ENCODE measurements around the gene DAZL. TPM values are rescaled to one million over a fixed set of nuclear protein-coding genes. Genes with fewer than 3 reads are reported as not detected.

The DAZL gene
- total RNA-seq, 2 donors from 2014 or later: not detected

DNA sequence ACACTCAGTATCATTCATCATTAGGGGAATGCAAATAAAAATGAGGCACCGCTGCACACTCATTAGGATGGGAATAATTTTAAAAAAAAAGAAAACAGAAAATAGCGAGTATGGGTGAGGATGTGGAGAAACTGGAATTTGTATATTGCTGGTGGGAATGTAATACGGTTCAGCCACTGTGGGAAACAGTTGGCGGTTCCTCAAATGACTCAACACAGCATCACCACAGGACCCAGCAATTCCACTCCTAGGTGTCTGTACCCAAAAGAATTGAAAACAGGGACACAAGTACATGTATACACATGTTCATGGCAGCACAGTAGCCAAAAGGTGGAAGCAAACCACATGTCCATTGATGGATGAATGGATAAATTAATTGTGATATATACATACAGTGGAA lies 56.5 kb downstream of the DAZL start:
- no peaks in the 10 kb centered on the region for H3K27me3 ChIP-seq (ENCODE audit: control insufficient read depth, insufficient read depth, low read length, poor library complexity, severe bottlenecking)
- no peak overlapping the region for H3K9ac ChIP-seq (ENCODE audit: extremely low read depth, low read length, poor library complexity, severe bottlenecking)
- no peaks in the 10 kb centered on the region for H3K9me3 ChIP-seq (ENCODE audit: control insufficient read depth, low read length)
- H3K4me3 ChIP-seq (ENCODE audit: low read length): no peak overlapping the region
- Mint-ChIP-seq H3K27ac (no peak overlapping the region), H3K9me3 (no peaks in the 10 kb centered on the region), H3K36me3 (ENCODE audit: low read depth) (no peaks in the 10 kb centered on the region), H3K4me1 (peaks cover 6% of the 10 kb centered on the region), H3K4me3 (no peak overlapping the region), H3K27me3 (ENCODE audit: insufficient read depth) (peaks cover 2% of the 10 kb centered on the region)
- DNase-seq: no peak
- H3K4me1 ChIP-seq (ENCODE audit: control insufficient read depth, insufficient read depth, low read length): no peaks in the 10 kb centered on the region
- H3K27ac ChIP-seq (ENCODE audit: low read depth, low read length): no peak overlapping the region
- TF ChIP-seq, protein P1, sequence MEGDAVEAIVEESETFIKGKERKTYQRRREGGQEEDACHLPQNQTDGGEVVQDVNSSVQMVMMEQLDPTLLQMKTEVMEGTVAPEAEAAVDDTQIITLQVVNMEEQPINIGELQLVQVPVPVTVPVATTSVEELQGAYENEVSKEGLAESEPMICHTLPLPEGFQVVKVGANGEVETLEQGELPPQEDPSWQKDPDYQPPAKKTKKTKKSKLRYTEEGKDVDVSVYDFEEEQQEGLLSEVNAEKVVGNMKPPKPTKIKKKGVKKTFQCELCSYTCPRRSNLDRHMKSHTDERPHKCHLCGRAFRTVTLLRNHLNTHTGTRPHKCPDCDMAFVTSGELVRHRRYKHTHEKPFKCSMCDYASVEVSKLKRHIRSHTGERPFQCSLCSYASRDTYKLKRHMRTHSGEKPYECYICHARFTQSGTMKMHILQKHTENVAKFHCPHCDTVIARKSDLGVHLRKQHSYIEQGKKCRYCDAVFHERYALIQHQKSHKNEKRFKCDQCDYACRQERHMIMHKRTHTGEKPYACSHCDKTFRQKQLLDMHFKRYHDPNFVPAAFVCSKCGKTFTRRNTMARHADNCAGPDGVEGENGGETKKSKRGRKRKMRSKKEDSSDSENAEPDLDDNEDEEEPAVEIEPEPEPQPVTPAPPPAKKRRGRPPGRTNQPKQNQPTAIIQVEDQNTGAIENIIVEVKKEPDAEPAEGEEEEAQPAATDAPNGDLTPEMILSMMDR (conservative IDR thresholded peaks at IDR 0.05): no peak
- 83 to 93% methylated on average over 1 to 4 of the region's 4 CpGs for WGBS, 2 experiments (ENCODE audit: insufficient coverage in 1 of 2, insufficient read length in 1 of 2)
- no peaks in the 10 kb centered on the region for H3K36me3 ChIP-seq (ENCODE audit: control insufficient read depth, insufficient read depth, low read length)

DNA sequence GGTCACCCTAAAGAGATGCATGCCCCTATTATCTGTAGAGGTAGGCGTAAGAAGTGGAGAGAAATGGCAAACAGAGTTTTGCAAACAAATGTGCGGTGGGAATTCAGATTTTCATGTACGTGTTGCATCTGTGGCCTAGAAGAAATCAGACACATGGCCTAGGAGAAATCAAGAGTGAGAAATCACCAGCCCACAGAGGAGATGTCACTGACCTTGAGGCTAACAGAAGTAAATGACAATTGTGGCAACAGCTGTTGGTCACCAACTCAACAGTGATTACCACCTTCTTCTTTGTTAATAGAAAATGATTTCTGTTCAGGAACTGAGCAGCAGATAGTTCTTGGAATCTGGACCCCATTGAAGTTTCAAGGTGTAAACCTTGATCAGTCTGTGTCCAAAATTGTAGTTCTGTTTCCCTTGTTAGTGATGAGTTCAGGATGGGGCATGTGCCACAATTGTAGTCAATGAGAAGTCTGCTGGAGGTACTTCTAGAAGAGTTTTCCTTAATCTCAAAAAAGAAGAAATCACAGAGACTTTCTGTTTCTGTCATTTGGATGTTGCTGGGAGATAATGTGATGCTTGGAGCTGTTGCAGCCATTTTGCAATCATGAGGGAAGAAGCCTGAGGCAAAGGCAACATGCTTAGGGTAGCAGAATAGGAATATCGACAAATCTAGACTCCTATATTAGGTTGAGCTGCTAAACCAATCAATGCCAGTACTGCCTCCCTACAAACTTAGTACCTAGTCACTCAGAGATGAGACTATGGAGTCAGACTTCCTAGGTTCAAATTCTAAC lies 57.5 kb downstream of the DAZL start:
- DNase-seq: no peak
- 90 to 98% methylated on average over 4 of the region's 4 CpGs for WGBS, 2 experiments (ENCODE audit: insufficient coverage in 1 of 2, insufficient read length in 1 of 2)

DNA sequence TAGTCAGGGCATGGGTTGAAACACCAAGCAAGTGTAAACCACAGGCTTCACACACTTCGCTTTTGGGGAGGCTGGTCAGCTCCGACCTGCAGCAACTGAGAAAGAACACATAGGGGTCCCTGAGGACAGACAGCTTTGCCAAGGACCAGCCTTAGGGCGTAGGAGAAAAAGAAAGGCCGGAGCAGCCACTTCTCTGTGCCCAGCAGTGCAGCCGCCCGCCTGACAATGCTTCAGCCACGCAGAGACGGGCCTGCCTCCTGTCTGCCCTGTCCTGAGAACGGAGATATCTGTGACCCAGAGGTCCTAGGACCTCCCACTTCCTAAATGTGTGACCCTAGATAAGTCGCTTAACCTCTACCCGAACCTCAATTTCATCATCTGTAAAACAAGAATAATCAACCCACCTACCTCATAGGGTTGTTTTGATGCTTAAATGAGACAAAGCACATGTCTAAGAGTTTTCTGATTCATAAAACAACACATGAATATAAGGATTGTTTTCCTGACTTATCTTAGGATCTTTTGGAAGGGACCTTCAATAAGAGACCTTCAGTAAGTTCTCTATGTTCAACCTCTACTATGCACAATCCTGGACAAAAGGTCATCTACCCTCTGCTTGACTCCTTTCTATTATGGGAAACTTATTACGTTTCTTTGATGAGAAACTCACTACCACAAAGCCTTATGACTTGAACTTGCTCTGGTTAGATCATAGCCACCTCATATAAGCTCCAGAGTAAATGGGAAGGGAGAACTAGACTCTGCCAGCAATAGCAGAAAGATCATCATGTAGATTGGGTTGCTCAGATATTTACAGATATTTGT lies 58.8 kb downstream of the DAZL start:
- no peak overlapping the region for H3K27ac Mint-ChIP-seq
- TF ChIP-seq, protein P1 (conservative IDR thresholded peaks at IDR 0.05): no peak

More for the DNA sequence above, 57.5 kb downstream of the DAZL start:
- Mint-ChIP-seq H3K36me3 (ENCODE audit: low read depth) (no peaks in the 10 kb centered on the region), H3K27ac (no peak overlapping the region), H3K9me3 (no peaks in the 10 kb centered on the region), H3K4me3 (no peak overlapping the region), H3K4me1 (peaks cover 6% of the 10 kb centered on the region), H3K27me3 (ENCODE audit: insufficient read depth) (peaks cover 2% of the 10 kb centered on the region)
- no peak overlapping the region for H3K4me3 ChIP-seq (ENCODE audit: low read length)
- H3K9ac ChIP-seq (ENCODE audit: extremely low read depth, low read length, poor library complexity, severe bottlenecking): no peak overlapping the region
- H3K27me3 ChIP-seq (ENCODE audit: control insufficient read depth, insufficient read depth, low read length, poor library complexity, severe bottlenecking): no peaks in the 10 kb centered on the region
- H3K27ac ChIP-seq (ENCODE audit: low read depth, low read length): no peak overlapping the region
- TF ChIP-seq, protein P1 (conservative IDR thresholded peaks at IDR 0.05): no peak
- H3K36me3 ChIP-seq (ENCODE audit: control insufficient read depth, insufficient read depth, low read length): no peaks in the 10 kb centered on the region
- no peaks in the 10 kb centered on the region for H3K4me1 ChIP-seq (ENCODE audit: control insufficient read depth, insufficient read depth, low read length)
- H3K9me3 ChIP-seq (ENCODE audit: control insufficient read depth, low read length): no peaks in the 10 kb centered on the region

More for the DNA sequence above, 58.8 kb downstream of the DAZL start:
- Histone ChIP-seq H3K4me3 (ENCODE audit: low read length) (no peak overlapping the region), H3K4me1 (ENCODE audit: control insufficient read depth, insufficient read depth, low read length) (no peaks in the 10 kb centered on the region), H3K27me3 (ENCODE audit: control insufficient read depth, insufficient read depth, low read length, poor library complexity, severe bottlenecking) (no peaks in the 10 kb centered on the region), H3K9ac (ENCODE audit: extremely low read depth, low read length, poor library complexity, severe bottlenecking) (no peak overlapping the region), H3K9me3 (ENCODE audit: control insufficient read depth, low read length) (no peaks in the 10 kb centered on the region), H3K36me3 (ENCODE audit: control insufficient read depth, insufficient read depth, low read length) (no peaks in the 10 kb centered on the region), H3K27ac (ENCODE audit: low read depth, low read length) (no peak overlapping the region)
- no peak overlapping the region for H3K4me3 Mint-ChIP-seq
- no peak for DNase-seq
- no peaks in the 10 kb centered on the region for H3K27me3 Mint-ChIP-seq (ENCODE audit: insufficient read depth)
- WGBS, 2 experiments (ENCODE audit: insufficient coverage in 1 of 2, insufficient read length in 1 of 2): 89 to 91% methylated on average over 9 to 12 of the region's 12 CpGs
- no peaks in the 10 kb centered on the region for H3K36me3 Mint-ChIP-seq (ENCODE audit: low read depth)
- H3K4me1 Mint-ChIP-seq: peaks cover 6% of the 10 kb centered on the region
- H3K9me3 Mint-ChIP-seq: no peaks in the 10 kb centered on the region
